HG02981 (cell line): ENCODE data around the gene DCHS1.
A peak's percentile ranks its signal among the peaks of the same experiment; 100 is the strongest.

Source experiments
- ATAC-seq: cut with Tn5 transposase; IDR thresholded peaks from one replicate; pipeline ENCODE4 v1.9.1; 2021; ENCODE audit warnings: mild to moderate bottlenecking, moderate library complexity; ENCODE audit not compliant: unreplicated experiment

DCHS1 gene

GRCh38 chr11:6613496-6613895, 42.1 kb downstream of the DCHS1 start:
- ATAC-seq, result no peak

- ATAC-seq, result peak; percentile 86
These were observed 43.2 kb downstream of the DCHS1 start, which contains the start of gene TAF10 for GRCh38 chr11:6612213-6613041. Gene TAF10 (minus strand): TSS chr11:6612216. CDS start chr11:6612189, 27 bp downstream.

GRCh38 chr11:6611963-6612212, 43.7 kb downstream of the DCHS1 start:
- peak; percentile 21 for ATAC-seq

DNA sequence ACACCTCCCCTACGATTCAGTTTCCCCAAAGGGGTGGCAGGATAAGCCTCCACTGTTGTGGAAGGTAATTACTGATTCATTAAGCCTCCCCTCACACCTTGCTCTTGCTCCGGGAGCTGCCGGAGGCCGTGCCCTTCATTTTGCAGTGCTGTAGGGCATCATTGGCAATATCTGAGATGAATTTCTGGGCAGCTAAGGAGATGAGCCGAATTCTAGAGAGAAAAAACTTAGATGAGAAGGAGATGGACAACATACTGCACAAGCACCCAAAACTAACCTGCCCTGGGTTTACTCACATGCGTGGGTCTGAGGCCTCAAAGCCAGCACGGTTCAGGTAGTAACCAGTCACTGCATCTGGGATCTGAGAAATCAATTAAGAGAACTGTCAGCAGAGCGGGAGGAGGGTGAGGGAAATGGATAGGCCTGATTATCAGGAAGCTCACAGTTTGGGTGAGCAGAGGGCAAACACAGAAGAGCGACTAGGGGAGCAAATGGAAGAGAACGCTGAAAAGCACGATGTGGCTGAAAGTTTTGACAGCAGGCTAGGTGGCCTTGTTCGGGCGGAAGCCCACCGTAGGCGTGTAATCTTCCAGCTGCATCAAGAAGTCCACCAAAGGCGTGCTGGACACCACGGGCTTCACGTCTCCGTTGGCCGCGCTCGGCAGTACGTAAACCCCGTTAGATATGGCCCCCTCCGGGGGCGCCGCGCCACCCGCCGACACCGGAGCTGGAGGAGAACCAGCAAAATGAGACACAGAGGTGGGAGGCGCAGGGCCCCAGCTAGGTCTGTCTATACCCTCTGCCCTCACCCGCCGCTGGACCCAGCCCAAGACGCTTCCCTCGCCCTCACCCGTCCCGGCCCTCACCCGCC, 44.3 kb downstream of the DCHS1 start:
- no peak for ATAC-seq

DNA sequence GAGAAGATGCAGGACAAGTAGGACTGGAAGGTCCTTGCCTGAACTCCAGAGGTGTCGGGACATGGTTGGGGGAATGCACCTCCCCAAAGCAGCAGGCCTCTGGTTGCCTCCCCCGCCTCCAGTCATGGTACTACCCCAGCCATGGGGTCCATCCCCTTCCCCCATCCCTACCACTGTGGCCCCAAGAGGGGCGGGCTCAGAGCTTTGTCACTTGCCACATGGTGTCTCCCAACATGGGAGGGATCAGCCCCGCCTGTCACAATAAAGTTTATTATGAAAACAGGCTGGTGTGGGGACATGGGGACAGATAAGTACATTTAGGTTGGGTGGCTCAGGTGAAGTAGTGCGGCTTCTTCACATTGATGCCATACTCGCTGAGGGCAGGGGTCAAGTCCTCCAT, 45.0 kb downstream of the DCHS1 start:
- no peak for ATAC-seq

DNA sequence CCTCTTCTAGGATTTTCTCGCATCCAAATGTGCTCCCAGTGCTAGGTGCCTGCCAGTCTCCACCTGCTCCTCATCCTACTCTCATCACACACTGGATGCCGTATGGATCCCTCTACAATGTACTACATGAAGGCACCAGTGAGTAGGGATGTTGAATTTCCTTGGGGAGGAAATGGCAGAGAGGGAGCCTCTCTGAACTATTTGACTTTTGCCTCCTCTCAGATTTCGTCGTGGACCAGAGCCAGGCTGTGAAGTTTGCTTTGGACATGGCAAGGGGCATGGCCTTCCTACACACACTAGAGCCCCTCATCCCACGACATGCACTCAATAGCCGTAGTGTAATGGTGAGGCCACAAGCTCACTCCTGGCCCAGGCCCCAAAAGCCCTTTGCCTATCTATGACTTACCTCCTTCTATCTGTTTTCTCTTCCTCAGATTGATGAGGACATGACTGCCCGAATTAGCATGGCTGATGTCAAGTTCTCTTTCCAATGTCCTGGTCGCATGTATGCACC, 46.0 kb downstream of the DCHS1 start:
- no peak for ATAC-seq

DNA sequence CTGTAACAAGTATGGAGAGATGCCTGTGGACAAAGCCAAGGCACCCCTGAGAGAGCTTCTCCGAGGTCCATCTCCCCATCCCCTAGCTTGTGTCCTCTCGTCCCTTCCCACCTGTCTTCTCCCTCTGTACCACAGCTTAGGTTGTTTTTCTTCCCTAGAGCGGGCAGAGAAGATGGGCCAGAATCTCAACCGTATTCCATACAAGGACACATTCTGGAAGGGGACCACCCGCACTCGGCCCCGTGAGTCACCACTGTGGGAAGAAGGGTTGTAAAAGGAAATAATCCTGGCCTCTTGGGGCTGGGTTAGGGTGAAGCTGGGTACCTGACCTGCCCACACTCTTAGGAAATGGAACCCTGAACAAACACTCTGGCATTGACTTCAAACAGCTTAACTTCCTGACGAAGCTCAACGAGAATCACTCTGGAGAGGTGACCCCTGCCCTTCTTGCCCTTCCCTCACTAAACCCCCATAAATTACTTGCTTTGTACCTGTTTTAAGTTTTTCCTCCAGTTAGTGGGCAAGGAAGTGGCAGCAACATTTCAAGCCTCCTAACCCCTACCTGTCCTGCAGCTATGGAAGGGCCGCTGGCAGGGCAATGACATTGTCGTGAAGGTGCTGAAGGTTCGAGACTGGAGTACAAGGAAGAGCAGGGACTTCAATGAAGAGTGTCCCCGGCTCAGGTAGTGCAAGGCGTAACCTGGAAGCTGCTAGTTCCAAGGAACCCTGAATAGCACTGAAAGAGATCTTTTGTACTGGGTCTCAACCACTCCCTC, 46.7 kb downstream of the DCHS1 start:
- no peak for ATAC-seq

DNA sequence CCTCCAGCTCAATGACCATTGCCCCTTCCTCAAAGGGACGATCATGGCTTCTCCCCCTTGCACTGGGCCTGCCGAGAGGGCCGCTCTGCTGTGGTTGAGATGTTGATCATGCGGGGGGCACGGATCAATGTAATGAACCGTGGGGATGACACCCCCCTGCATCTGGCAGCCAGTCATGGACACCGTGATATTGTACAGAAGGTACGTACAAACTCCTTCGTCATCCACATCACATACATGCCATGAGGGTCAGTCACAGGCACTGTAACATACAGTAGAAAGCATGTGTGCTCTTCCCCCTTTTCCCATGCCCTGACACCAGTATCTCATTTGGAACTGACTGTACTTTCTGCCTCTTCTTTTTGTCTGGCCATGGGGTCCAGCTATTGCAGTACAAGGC, 47.6 kb downstream of the DCHS1 start:
- no peak for ATAC-seq

- ATAC-seq, result no peak
These were observed 48.3 kb downstream of the DCHS1 start for GRCh38 chr11:6607190-6607795.

- ATAC-seq, result peak; percentile 50
These were observed 49.0 kb downstream of the DCHS1 start for GRCh38 chr11:6606471-6607189.

DNA sequence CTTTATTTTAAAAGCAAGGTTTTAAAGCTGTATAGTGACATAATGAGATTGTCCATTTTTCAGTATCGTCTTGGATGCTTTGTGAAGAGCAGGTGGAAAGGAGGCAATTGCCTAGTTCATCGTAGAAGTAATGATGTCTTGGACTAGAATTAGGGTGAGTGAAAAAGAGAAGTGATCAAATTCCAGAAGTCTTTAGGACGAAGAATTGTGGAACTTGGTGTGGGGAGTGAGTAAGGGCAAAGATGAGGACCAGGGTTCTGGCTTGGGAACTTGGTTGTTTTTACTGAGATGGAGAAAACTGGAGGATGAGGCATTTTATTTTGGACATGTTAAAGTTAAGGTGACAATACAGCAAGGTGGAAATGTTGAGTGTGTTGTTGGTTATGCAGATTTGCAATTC, 50.8 kb downstream of the DCHS1 start:
- ATAC-seq, result no peak

DNA sequence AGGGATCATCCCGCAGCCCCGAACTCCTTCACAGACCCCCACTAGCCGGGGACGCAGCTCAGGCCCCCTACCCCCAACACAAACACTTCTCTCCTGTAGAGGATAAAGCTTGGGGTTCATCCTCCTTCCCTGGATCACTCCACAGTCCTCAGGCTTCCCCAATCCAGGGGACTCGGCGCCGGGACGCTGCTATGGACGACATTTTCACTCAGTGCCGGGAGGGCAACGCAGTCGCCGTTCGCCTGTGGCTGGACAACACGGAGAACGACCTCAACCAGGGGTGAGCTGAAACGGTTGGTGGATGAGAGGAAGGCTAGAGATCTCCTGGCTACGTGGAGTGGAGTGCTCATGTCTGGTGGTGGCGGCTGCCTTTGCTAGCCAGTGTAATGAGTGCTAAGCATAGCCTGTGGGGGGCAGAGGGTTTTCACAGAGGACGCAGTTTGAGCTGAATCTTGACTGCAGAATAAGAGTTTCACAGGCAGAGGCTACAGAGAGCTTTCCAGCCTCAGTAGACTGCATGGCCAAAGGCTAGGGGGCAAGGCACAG, 51.5 kb downstream of the DCHS1 start:
- peak; percentile 34 for ATAC-seq

DNA sequence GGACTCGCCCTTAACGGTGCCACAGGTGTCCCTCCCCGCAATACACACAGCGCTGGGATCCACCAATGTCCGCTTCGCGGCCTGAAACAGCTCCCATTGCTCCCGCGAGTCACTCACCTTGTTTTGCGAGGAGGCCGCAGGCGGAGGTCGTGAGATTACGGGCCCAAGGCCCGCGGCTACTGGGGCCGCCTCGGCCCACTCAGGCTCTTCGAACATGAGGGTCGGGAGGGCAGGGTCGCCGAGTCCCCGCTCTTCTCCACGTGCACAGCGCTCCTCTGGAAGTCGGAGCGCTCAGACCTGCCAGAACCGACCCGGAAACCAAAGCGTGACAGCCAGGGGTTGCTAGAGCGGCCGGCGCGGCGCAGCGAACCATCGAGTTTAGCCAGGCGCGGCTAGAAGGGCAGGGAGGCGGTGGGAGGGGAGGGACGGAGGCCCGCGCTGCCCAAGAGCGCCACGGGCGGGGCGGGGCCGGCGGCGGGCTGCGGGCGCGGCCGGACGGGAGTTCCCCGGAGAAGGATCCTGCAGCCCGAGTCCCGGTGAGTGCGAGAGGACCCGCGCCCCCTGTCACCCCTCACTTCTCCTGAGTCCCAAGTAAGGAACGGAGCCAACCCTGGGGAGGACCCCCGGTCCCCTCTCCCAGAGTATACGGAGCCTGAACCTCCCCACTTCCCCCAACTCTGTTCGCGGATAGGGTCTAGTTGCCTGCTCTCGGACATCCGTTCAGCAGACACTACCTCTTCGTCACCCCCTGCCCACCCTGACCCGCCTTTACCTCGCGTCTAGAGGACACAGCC, 52.1 kb downstream of the DCHS1 start, which contains the start of the genes ILK and RRP8:
Gene ILK, plus strand, starts transcription at position 488 of the 794 bp plus-strand sequence. CDS start 498 bp downstream, outside the sequence.
Gene RRP8, minus strand, starts transcription at position 330 of the 794 bp plus-strand sequence. Its CDS starts 114 bp downstream, at position 216.
- peak; percentile 70 for ATAC-seq

GRCh38 chr11:6602096-6602940, 53.3 kb downstream of the DCHS1 start:
- ATAC-seq, result no peak

DNA sequence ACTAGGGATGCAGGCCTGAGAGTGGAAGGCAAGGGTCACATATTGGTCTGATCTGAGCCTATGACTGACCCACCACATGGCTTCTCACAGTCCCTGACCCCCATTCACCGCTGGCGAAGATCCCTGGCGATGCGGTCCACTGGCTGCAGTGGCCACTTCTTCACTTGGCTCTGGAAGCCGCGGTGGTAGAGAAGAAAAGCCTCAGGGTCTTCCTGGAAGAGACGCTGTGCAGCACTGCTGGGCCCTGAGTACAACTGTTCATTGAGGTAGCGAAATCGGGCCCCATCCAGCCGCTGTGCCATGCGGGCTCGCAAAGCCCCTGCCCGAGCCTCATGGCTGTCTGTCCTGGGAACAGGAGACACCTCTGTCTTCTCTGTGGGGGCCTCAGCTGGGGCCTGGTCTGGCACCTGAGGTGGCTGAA, 54.6 kb downstream of the DCHS1 start:
- ATAC-seq, result no peak

DNA sequence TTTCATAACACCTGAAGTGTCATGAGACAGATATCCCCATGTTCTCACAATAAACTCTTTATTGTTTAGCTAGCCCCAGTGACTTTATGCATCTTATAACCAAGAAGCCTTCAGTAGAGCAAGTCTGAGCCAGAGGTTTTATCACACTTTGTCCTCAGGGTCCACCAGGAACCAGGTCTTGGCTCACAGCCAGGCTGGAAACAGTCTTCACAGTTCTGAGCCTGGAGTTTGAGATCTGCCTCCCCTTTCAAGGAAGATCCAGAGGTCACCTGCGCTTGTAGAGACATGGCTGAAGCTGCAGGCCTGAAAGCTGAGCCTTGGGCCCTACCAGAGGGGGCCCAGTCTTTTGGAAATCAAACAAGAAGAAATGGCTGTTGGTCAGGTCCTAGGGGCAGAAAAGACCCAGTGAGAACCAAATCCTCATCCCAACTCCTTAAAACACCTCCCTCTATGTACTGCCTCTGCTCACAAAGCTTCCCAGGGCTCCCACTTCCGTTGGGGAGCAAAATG, 55.7 kb downstream of the DCHS1 start:
- ATAC-seq, result no peak

DNA sequence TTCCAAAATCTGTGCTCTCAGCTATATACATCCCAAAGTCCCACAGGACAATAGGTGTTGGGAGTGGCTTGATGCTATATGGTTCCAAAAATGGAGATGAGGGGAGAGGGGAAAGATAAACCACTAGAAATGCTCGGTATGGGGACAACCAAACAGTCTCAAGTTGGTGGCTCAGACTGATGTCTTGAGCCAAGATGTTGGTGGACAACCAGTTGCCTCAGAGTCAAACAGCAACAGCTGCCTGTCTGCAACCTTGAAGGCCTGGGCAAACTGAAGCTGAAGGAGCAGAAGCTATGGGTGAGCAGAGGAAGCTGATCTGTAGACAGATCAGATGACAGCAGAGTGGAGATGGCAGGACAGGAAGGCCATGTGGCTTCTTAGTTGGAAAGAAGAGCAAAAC, 56.2 kb downstream of the DCHS1 start:
- ATAC-seq, result no peak

DNA sequence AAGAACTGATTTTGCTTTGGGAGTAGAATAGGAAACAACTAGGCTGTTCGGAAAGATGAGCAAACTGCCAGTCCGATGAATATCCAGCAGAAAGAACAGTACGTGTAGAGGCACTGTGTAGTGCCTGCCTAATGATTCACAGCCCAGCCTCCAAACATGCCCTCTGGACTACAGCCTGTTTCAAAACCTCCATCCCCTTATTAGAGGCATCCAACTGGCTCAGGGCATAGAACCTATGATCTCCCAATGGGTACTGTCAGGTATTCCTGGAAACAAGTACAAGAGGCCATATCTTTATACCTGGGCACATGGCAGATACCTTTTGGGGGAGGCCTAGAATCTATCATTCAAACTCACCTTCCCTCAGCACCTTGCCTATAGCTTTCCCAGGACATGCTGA, 57.1 kb downstream of the DCHS1 start:
- ATAC-seq, result no peak
